GM19240 (cell line): ENCODE data around the gene IPO5.

Experiments used
- DNase-seq: peaks from one replicate; pipeline ENCODE4 v3.0.0; 2011; ENCODE audit warnings: low spot score; ENCODE audit not compliant: insufficient read length

The IPO5 gene

GRCh38 chr13:97953376-97953970, at the start of gene IPO5:
Gene IPO5, plus strand, starts transcription at chr13:97953675. Its CDS starts 23,022 bp downstream, at chr13:97976697.
- no peak for DNase-seq

- DNase-seq = no peak
These were observed 49.4 kb upstream of the IPO5 start for GRCh38 chr13:97904059-97904458.

- no peak for DNase-seq
These were observed 48.0 kb upstream of the IPO5 start for GRCh38 chr13:97905517-97905916.

GRCh38 chr13:97911311-97912138, 42.0 kb upstream of the IPO5 start:
- DNase-seq = no peak

- DNase-seq = no peak
These were observed 41.3 kb upstream of the IPO5 start for GRCh38 chr13:97912139-97912535.

- DNase-seq = no peak
These were observed 40.3 kb upstream of the IPO5 start for GRCh38 chr13:97913206-97913605.

- no peak for DNase-seq
These were observed 38.9 kb upstream of the IPO5 start for GRCh38 chr13:97914540-97914939.

GRCh38 chr13:97921176-97921816, 32.2 kb upstream of the IPO5 start:
- no peak for DNase-seq

- no peak for DNase-seq
These were observed 25.2 kb upstream of the IPO5 start for GRCh38 chr13:97928301-97928700.

GRCh38 chr13:97932036-97932435, 21.4 kb upstream of the IPO5 start:
- no peak for DNase-seq

GRCh38 chr13:97932647-97933046, 20.8 kb upstream of the IPO5 start:
- DNase-seq = no peak

GRCh38 chr13:97933776-97934175, 19.7 kb upstream of the IPO5 start:
- no peak for DNase-seq

- no peak for DNase-seq
These were observed 18.9 kb upstream of the IPO5 start for GRCh38 chr13:97934590-97934989.

- no peak for DNase-seq
These were observed 18.4 kb upstream of the IPO5 start for GRCh38 chr13:97935071-97935470.

GRCh38 chr13:97936036-97936435, 17.4 kb upstream of the IPO5 start:
- DNase-seq = no peak

GRCh38 chr13:97938706-97939475, 14.6 kb upstream of the IPO5 start:
- DNase-seq = no peak

GRCh38 chr13:97944396-97945029, 9.0 kb upstream of the IPO5 start:
- no peak for DNase-seq

- no peak for DNase-seq
These were observed 8.1 kb upstream of the IPO5 start for GRCh38 chr13:97945342-97945741.

GRCh38 chr13:97945792-97946419, 7.6 kb upstream of the IPO5 start:
- no peak for DNase-seq

- no peak for DNase-seq
These were observed 6.4 kb upstream of the IPO5 start for GRCh38 chr13:97946951-97947588.
